ENCODE measurements around the gene C1QTNF6. TPM values are rescaled to one million over a fixed set of nuclear protein-coding genes. Genes with fewer than 3 reads are reported as not detected.
"Not testable (repeated sequence)": the region's sequence is repeated elsewhere in the genome, so short reads cannot be mapped to it uniquely, and the experiment has no call there.

C1QTNF6 gene
- polyA plus RNA-seq, 3 donors: 25.3 to 29.0 (median 26.2) TPM

GRCh38 chr22:37208401-37209139 lies 20.5 kb upstream of the C1QTNF6 start:
- no peak for DNase-seq (ENCODE audit: low read depth in 3 of 3, low spot score in 2 of 3)

DNA sequence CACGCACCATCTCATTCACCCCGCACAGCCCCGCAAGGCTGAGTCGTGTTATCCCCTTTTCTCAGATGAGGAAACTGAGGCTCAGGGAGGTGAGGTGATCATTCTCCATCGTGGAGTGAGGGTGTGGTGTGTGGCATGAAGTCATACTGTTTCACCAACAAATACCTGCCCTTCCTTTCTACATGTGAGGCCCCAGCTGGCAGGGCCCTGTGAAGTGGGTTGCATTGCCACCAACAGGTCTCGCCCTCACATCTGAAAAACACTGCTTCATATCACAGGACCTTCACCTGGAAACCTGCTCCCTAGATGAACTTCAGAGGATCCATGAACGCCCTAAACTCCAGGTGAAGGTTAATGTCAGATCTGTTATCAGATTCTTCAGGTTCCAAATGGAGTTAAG lies 19.9 kb upstream of the C1QTNF6 start:
- no peak for DNase-seq (ENCODE audit: low read depth in 3 of 3, low spot score in 2 of 3)

DNA sequence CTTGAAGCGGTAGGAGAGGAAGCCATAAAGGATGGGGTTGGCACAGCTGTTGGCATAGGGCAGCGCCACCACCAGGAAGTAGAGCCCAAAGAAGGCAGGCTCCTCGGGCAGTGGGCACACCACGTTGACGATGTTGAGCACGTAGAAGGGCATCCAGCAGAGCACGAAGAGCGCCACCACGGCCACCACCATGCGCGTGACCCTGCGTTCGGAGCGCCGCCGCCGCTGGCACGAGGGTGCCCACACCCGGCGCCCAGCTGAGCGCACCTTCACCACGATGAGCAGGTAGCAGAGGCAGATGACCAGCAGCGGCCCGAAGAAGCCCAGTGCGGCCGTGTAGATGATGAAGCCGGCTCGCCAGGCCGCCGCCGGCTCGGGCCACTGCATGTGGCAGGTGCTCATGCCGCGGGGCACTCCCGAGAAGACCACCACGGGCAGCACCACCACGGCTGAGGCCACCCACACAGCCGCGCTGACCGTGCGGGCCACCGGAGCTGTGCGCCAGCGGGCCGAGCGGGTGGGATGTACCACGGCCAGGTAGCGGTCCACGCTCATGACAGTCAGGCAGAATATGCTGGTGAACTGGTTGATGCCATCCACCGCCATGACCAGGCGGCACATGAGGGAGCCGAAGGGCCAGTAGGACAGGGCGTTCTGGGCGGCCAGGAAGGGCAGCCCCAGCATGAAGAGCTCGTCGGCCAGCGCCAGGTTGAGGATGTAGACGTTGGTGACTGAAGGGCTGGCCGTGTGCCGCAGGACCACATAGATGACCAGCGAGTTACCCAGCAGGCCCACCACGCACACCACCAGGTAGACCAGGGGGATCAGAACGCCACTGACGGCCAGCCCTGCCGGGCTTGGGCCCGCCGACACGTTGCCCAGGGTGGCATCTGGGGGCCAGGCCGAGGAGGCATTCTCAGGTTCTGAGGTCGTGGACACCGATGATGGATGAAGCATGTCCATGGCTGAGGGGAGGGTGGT lies 19.1 kb upstream of the C1QTNF6 start:
- no peak for DNase-seq (ENCODE audit: low read depth in 3 of 3, low spot score in 2 of 3)

DNA sequence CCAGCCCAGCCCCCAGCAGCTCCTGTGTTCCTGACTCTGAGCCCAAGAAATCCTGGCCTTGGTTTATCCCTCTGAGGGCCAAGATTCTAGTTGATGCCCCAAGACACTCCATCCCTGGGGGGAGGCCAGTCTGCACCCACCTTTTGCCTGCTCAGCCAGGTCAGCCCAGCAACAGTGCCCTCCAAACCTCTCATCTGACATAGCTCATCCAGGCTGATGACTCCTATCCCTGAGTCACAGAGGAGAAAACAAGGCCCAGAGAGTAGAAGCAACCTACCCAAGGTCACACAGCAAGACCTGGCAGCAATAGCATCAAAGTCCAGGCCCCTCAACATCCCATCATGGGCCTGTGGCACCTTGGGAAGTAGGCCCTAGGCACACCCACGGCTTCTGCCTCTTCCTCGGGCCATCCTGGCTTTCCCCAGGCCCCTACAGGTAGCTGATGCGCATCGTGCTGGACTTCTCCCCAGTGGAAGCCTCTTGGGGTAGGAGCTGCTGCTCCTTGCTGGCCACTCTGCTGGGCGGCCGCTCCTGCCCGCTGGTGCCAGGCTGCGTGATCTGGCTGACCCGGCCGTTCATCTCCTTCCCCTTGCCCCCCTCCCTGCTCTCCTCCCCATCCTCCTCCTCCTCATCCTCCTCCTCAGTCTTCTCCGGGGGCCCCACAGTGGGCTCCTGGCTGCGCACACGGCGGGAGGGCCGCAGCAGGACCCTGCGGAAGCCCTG lies 18.2 kb upstream of the C1QTNF6 start:
- no peak for DNase-seq (ENCODE audit: low read depth in 3 of 3, low spot score in 2 of 3)

DNA sequence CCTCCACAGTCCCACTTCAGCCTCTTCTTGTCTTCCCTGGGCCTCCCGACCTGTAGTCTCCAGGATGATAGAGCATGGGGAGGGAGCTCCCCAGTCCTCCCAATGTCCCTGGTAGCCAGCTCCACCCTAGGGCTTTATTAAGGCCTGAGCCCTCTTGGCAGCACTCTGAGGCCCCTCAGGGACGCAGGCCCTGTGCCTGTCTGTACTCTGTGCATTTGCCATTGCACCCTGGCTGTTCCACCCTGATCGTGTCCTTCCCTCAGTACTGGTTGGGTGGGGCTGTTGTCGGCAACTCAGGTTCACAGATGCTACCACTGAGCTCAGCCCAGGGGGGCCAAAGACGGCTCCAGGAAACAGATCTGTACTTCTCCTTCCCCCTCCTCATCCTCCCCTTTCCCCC lies 17.0 kb upstream of the C1QTNF6 start:
- no peak for DNase-seq (ENCODE audit: low read depth in 3 of 3, low spot score in 2 of 3)

- DNase-seq (ENCODE audit: low read depth in 3 of 3, low spot score in 2 of 3): no peak
These were observed 16.1 kb upstream of the C1QTNF6 start for GRCh38 chr22:37204045-37204655.

DNA sequence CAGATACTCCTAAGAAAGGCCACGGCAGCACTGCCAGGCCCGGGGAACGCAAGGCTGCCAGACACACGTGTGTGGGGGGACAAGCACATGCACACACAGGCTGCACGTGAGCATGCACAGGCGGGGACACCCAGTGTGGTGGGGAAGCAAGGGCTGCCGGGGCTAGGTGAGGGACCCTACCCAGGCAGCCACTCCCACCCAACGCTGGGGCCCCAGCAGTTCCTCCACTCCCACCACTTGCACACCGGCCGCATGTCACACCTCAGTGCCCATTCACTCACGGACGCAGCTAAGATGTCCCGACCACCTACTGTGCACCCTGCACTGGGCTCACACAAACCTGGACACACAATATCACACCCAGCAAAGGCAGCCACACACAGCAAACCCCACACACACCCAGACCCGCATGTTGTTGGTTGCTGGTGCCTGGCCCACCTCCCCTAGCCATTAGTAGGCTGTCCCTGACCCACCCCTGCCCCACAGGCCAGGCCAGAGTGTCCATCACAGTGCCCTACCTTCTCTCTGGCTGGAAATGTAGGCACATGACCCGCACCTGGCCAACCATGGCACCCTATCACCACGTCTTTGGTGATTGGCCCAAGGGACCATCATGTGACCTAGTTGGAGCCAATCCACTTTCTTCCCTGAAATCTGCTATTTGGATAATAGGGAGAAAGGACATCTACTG lies 15.5 kb upstream of the C1QTNF6 start:
- no peak for DNase-seq (ENCODE audit: low read depth in 3 of 3, low spot score in 2 of 3)

- no peak for DNase-seq (ENCODE audit: low read depth in 3 of 3, low spot score in 2 of 3)
These were observed 14.7 kb upstream of the C1QTNF6 start for GRCh38 chr22:37202716-37203115.

GRCh38 chr22:37202001-37202555 lies 14.0 kb upstream of the C1QTNF6 start:
- DNase-seq (ENCODE audit: low read depth in 3 of 3, low spot score in 2 of 3): no peak

GRCh38 chr22:37201443-37201820 lies 13.4 kb upstream of the C1QTNF6 start:
- DNase-seq (ENCODE audit: low read depth in 3 of 3, low spot score in 2 of 3): not testable (repeated sequence)

DNA sequence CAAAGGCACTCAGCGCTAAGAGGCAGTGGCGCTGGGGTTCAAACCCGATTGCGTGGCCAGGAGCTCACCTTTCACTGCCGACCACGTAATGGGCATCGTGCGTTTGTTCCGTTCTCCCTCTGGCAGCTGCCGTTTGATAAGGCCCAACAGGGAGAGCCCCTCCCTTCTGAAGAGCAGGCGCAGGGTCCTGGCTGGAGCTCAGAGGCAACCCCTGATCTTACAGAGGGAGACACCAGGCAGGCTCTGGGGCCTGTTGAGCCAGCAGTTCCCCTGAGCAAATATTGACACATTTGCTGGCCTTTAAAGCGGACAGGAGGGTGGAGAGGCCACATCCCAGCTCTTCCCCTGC lies 11.7 kb upstream of the C1QTNF6 start:
- no peak for DNase-seq (ENCODE audit: low read depth in 3 of 3, low spot score in 2 of 3)

DNA sequence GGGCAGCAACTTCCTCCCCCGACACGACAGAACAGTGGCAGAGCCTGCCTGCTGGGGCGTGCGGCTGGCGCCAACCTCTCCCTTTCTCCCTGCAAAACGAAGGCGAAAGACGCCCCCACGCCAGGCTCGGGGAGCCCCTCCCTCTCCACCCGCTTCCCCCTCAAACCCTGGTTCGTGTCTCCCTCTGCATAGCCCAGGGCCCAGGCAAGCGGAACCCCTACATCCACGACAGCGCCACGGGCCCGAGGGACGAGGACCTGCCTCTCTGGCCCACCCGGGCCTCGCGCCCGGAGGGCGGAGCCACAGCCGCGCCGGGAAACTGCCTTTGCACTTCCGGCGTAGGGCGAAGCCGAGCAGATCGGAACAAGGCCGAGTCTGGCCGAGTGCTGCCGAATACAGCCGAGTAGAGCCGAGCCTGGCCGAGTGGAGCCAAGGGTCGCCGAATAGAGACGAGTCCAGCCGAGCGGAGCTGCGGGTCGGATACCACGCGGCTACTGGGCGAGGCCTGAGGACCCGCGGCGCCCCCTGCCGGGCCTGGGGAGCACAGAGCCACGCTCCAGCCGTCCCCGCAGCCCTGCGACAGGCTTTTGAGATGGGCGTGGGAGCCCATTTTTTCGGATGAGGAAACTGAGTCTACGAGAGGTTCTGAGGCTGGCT lies 11.2 kb upstream of the C1QTNF6 start:
- peak; percentile 96 to 98 (median 96) for DNase-seq (ENCODE audit: low read depth in 3 of 3, low spot score in 2 of 3)

- DNase-seq (ENCODE audit: low read depth in 3 of 3, low spot score in 2 of 3): no peak
These were observed 10.4 kb upstream of the C1QTNF6 start for GRCh38 chr22:37198258-37199102.

GRCh38 chr22:37197451-37198257 lies 9.6 kb upstream of the C1QTNF6 start:
- DNase-seq (ENCODE audit: low read depth in 3 of 3, low spot score in 2 of 3): no peak

- no peak for DNase-seq (ENCODE audit: low read depth in 3 of 3, low spot score in 2 of 3)
These were observed 8.7 kb upstream of the C1QTNF6 start for GRCh38 chr22:37196539-37197450.

DNA sequence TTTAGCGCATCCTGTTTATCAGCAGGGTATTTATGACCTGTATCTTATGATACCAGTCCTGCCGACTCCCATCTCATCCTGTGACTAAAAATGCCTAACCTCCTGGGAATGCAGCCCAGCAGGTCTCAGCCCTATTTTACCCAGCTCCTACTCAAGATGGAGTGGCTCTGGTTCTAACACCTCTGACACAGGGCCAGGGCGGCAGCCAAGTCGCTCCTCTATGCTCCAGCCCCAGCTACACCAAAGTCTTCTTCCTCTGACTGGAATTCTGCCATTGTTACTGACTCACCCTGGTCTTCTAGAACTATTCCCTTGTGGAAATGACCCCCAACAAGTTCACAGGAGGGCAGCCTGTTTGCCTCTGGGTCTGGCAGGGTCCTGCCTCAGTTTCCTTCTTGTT lies 7.9 kb upstream of the C1QTNF6 start:
- no peak for DNase-seq (ENCODE audit: low read depth in 3 of 3, low spot score in 2 of 3)

DNA sequence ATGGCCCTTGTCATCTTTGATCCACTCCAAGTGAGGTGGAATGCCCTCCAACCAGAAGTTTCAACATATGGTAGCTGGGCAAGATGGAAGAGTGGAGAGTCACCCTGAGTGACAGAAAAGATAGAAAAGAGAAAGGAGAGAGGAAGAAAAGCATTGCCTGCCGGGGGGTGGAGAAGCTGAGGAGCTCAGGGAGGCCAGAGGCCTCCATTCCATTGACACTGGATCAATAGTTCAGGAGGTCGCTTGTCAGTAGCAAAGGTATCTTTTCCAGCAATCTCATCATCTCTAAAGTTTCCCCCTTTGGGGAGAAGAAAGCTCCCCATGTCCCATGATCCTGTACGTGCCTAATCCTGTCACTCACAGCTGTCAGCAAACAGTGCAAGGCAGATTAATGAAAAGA lies 6.7 kb upstream of the C1QTNF6 start:
- DNase-seq (ENCODE audit: low read depth in 3 of 3, low spot score in 2 of 3): no peak
